IMR-90 (cell line): ENCODE data around the gene PTPRN2. TPM values are rescaled to one million over a fixed set of nuclear protein-coding genes. Genes with fewer than 3 reads are reported as not detected.

Source experiments
- ATAC-seq: fragments of 200-7000 bp; cut with Tn5 transposase; 2 replicates; pipeline ENCODE4 v1.9.1; 2020; ENCODE audit warnings: low read depth, mild to moderate bottlenecking, moderate library complexity
- BruUV-seq: library from RNA; stranded (reverse); fragments of 400-500 nt; replicated peaks from 2 replicates; lab custom pipeline; 2021; lab: Mats Ljungman, UMichigan
- CTCF ChIA-PET: fragments of 300-600 bp; formaldehyde crosslinking; extraction: SDS; loops from one replicate; lab custom pipeline; 2021; ENCODE audit warnings: antibody characterized with exemption; lab: Yijun Ruan, JAX
- POLR2A ChIA-PET: fragments of 300-600 bp; sonication (Branson Sonifier 250); formaldehyde crosslinking; loops from one replicate; lab custom pipeline; 2022; ENCODE audit warnings: antibody characterized with exemption; ENCODE audit not compliant: unreplicated experiment; lab: Charles Lee
- DNase-seq: peaks from one replicate; pipeline ENCODE4 v3.0.0; 2013
- H2AFZ ChIP-seq: replicated peaks from 2 replicates; pipeline ENCODE3; 2013; ENCODE audit warnings: low read length, mild to moderate bottlenecking; ENCODE audit not compliant: poor library complexity
- H2AK5ac ChIP-seq: 2 replicates; pipeline ENCODE4 v1.6.1; 2013; ENCODE audit warnings: low read depth, low read length, inconsistent platforms
- H2AK9ac ChIP-seq: replicated peaks from 2 replicates; pipeline ENCODE3; 2013; ENCODE audit warnings: mild to moderate bottlenecking, low read depth, low read length, moderate library complexity; ENCODE audit not compliant: poor library complexity
- H2BK120ac ChIP-seq: 2 replicates; pipeline ENCODE4 v1.6.1; 2013; ENCODE audit warnings: low read depth, low read length, inconsistent platforms
- H2BK15ac ChIP-seq: 3 replicates; pipeline ENCODE4 v1.6.1; 2013; ENCODE audit warnings: low read depth, low read length, inconsistent platforms
- H2BK20ac ChIP-seq: 2 replicates; pipeline ENCODE4 v1.6.1; 2013; ENCODE audit warnings: low read depth, mild to moderate bottlenecking, inconsistent platforms, low read length, moderate library complexity
- H2BK5ac ChIP-seq: 2 replicates; pipeline ENCODE4 v1.6.1; 2013; ENCODE audit warnings: mild to moderate bottlenecking, low read depth, low read length, inconsistent platforms; ENCODE audit not compliant: poor library complexity, severe bottlenecking
- H3K14ac ChIP-seq: replicated peaks from 2 replicates; pipeline ENCODE4 v1.6.1; 2013; ENCODE audit warnings: low read depth, low read length, inconsistent platforms
- H3K18ac ChIP-seq: 2 replicates; pipeline ENCODE4 v1.6.1; 2013; ENCODE audit warnings: low read depth, low read length, control low read depth
- H3K23ac ChIP-seq: 2 replicates; pipeline ENCODE4 v1.6.1; 2013; ENCODE audit warnings: low read depth, low read length, inconsistent platforms
- H3K27ac ChIP-seq: 2 replicates; pipeline ENCODE4 v1.5.1; 2013; ENCODE audit warnings: mild to moderate bottlenecking, control low read depth, low read length; ENCODE audit not compliant: insufficient read depth
- H3K27me3 ChIP-seq: 2 replicates; pipeline ENCODE4 v1.6.1; 2013; ENCODE audit warnings: low read length; ENCODE audit not compliant: control insufficient read depth, insufficient read depth
- H3K36me3 ChIP-seq: 2 replicates; pipeline ENCODE4 v1.6.1; 2013; ENCODE audit warnings: low read length, mixed read lengths; ENCODE audit not compliant: control insufficient read depth, insufficient read depth
- H3K4ac ChIP-seq: 2 replicates; pipeline ENCODE4 v1.6.1; 2013; ENCODE audit warnings: low read depth, low read length, inconsistent platforms
- H3K4me1 ChIP-seq: 2 replicates; pipeline ENCODE4 v1.6.1; 2013; ENCODE audit warnings: low read length, mixed read lengths; ENCODE audit not compliant: control insufficient read depth, insufficient read depth
- H3K4me2 ChIP-seq: 2 replicates; pipeline ENCODE4 v1.6.1; 2013; ENCODE audit warnings: low read depth, mild to moderate bottlenecking, control low read depth, low read length, moderate library complexity
- H3K4me3 ChIP-seq: 2 replicates; pipeline ENCODE4 v1.5.1; 2013; ENCODE audit warnings: low read depth, mild to moderate bottlenecking, control low read depth, low read length, moderate library complexity; ENCODE audit not compliant: insufficient read depth
- H3K56ac ChIP-seq: 2 replicates; pipeline ENCODE4 v1.6.1; 2013; ENCODE audit warnings: low read length, inconsistent platforms; ENCODE audit not compliant: insufficient read depth; ENCODE audit errors: extremely low read depth
- H3K79me1 ChIP-seq, 2 experiments: 2 replicates each; pipeline ENCODE4 v1.6.1; 2013; ENCODE audit warnings: low read length in 2 of 2, inconsistent platforms in 1 of 2, low read depth in 1 of 2
- H3K9ac ChIP-seq: 2 replicates; pipeline ENCODE4 v1.6.1; 2013; ENCODE audit warnings: low read depth, low read length, control low read depth
- H3K9me1 ChIP-seq: 2 replicates; pipeline ENCODE4 v1.6.1; 2013; ENCODE audit warnings: low read length, inconsistent platforms; ENCODE audit not compliant: insufficient read depth
- H3K9me3 ChIP-seq: 2 replicates; pipeline ENCODE4 v1.6.1; 2013; ENCODE audit warnings: low read length; ENCODE audit not compliant: control insufficient read depth, insufficient read depth
- H4K20me1 ChIP-seq: 2 replicates; pipeline ENCODE4 v1.6.1; 2013; ENCODE audit warnings: low read length, inconsistent platforms; ENCODE audit not compliant: insufficient read depth
- H4K5ac ChIP-seq: 2 replicates; pipeline ENCODE4 v1.6.1; 2013; ENCODE audit warnings: mild to moderate bottlenecking, low read depth, low read length, control low read depth
- H4K8ac ChIP-seq, 2 experiments: 2 replicates each; pipeline ENCODE4 v1.6.1; 2013; ENCODE audit warnings: low read depth in 2 of 2, low read length in 2 of 2, control low read depth in 1 of 2, inconsistent platforms in 1 of 2
- H4K91ac ChIP-seq: 2 replicates; pipeline ENCODE4 v1.6.1; 2013; ENCODE audit warnings: low read depth, low read length, inconsistent platforms; ENCODE audit not compliant: insufficient read depth
- BHLHE40 ChIP-seq: fragments of 150-350 bp; IDR thresholded peaks from 2 replicates; pipeline ENCODE4 v1.6.1; 2016; ENCODE audit warnings: mild to moderate bottlenecking, low read depth, low read length
- CEBPB ChIP-seq: IDR thresholded peaks from 2 replicates; pipeline ENCODE4 v1.6.1; 2012; ENCODE audit warnings: low read depth, low read length, improper control_type of control experiment
- CHD1 ChIP-seq: IDR thresholded peaks from 2 replicates; pipeline ENCODE4 v1.6.1; 2012; ENCODE audit warnings: low read depth, low read length, improper control_type of control experiment
- FOS ChIP-seq: fragments of 150-350 bp; IDR thresholded peaks from 2 replicates; pipeline ENCODE4 v1.6.1; 2016; ENCODE audit warnings: low read depth, low read length
- MAFK ChIP-seq: IDR thresholded peaks from 2 replicates; pipeline ENCODE4 v1.6.1; 2012; ENCODE audit warnings: low read depth, low read length, improper control_type of control experiment
- MAZ ChIP-seq: IDR thresholded peaks from 2 replicates; pipeline ENCODE4 v1.6.1; 2012; ENCODE audit warnings: low read depth, mild to moderate bottlenecking, low read length, improper control_type of control experiment, moderate library complexity, borderline replicate concordance
- MXI1 ChIP-seq: IDR thresholded peaks from 2 replicates; pipeline ENCODE4 v1.6.1; 2012; ENCODE audit warnings: low read depth, mild to moderate bottlenecking, low read length, moderate library complexity, borderline replicate concordance
- NFE2L2 ChIP-seq: fragments of 150-350 bp; IDR thresholded peaks from 2 replicates; pipeline ENCODE4 v1.6.1; 2016; ENCODE audit warnings: low read depth, mild to moderate bottlenecking, low read length
- POLR2A ChIP-seq: IDR thresholded peaks from 2 replicates; pipeline ENCODE4 v1.6.1; 2012; ENCODE audit warnings: mild to moderate bottlenecking, low read depth, low read length
- RFX5 ChIP-seq: IDR thresholded peaks from 2 replicates; pipeline ENCODE4 v1.8.0; 2012; ENCODE audit warnings: low read depth, mild to moderate bottlenecking, low read length, moderate library complexity
- WGBS, 2 experiments: methylation state at CpG; one replicate each; pipeline versions ENCODE4 v1.1.5 to v1.1.7; 2013; ENCODE audit warnings: missing lambda C conversion rate in 2 of 2; ENCODE audit not compliant: insufficient read length in 1 of 2; ENCODE audit errors: extremely low coverage in 2 of 2; 5-methylcytosine and 5-hydroxymethylcytosine counted together
- dilution Hi-C: fragments of 300-500 bp; cut with HindIII; formaldehyde crosslinking; loops from one replicate; pipeline ENCODE4 v1.14.3; 2018; ENCODE audit warnings: low sequenced_read_pairs; ENCODE audit not compliant: unreplicated experiment
- in situ Hi-C: fragments of 300-500 bp; cut with MboI; formaldehyde crosslinking; loops from 3 replicates; pipeline ENCODE4 v1.14.3; 2019; ENCODE audit warnings: low sequenced_read_pairs, inconsistent platforms, mixed read lengths
- intact Hi-C: fragments of 100-400 bp; cut with micrococcal nuclease; formaldehyde crosslinking; loops from 2 replicates; pipeline ENCODE4 v1.10.0; 2022
- polyA plus RNA-seq, 3 experiments: library from polyadenylated mRNA; depleted of rRNA; stranded (reverse); fragments of >200 nt; gene quantifications; 2 replicates each; pipeline ENCODE4 v1.2.3, GENCODE V29; 2012; ENCODE audit warnings: low replicate concordance in 1 of 3
- total RNA-seq: library from RNA; depleted of rRNA; stranded (reverse); fragments of >200 nt; gene quantifications from 2 replicates; pipeline ENCODE4 v1.2.3, GENCODE V29; 2012
- TF ChIP-seq, protein P1 (sequence below): fragments of 150-350 bp; IDR thresholded peaks from 2 replicates; pipeline ENCODE4 v1.6.1; 2016; ENCODE audit warnings: low read depth, mild to moderate bottlenecking, low read length, moderate library complexity, borderline replicate concordance
- TF ChIP-seq, protein P2 (sequence below): conservative IDR thresholded peaks from 2 replicates; pipeline ENCODE4 v1.5.1; 2012; ENCODE audit warnings: mild to moderate bottlenecking, low read depth, low read length, improper control_type of control experiment
- TF ChIP-seq, protein P3 (sequence below): fragments of 150-350 bp; IDR thresholded peaks from 2 replicates; pipeline ENCODE4 v1.6.1; 2017; ENCODE audit warnings: mild to moderate bottlenecking, antibody characterized with exemption, low read length, low read depth

PTPRN2 gene
- total and polyA plus RNA-seq, 2 of the 4 experiments (the other 2 are of a cell fraction) = 0.03 TPM; not detected in 1

DNA sequence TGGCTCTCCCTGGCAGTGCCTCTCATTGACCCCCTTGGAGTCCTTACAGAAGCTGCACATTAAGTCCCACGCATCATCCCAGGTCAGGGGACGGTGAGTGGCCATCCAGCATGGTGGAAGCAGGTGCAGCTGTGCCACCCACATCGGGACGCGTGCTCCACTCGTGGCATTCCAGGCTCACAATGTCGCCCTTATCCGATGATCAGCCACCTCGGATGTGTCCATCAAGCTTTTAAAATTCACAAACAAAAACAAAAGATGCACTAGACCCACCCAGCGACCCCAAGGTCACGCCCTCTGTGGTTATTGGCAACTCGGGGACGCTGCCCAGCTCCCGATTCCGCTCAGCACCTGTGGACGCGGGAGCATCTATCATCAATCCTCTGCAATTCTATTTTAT, 530.9 kb downstream of the PTPRN2 start:
- no peaks in the 10 kb centered on the region for H3K27me3 ChIP-seq
- no peak overlapping the region for H3K23ac ChIP-seq
- DNase-seq (no peak), ATAC-seq (no peak)
- no peak overlapping the region for H2AK9ac ChIP-seq
- H3K9me3 ChIP-seq = peaks cover 50% of the 10 kb centered on the region
- no peak overlapping the region for H2BK120ac ChIP-seq
- no peaks in the 10 kb centered on the region for H4K20me1 ChIP-seq
- no peak overlapping the region for H4K8ac ChIP-seq
- H4K5ac ChIP-seq = no peak overlapping the region
- no peak overlapping the region for H2BK5ac ChIP-seq
- H3K4me1 ChIP-seq = no peaks in the 10 kb centered on the region
- no peaks in the 10 kb centered on the region for H3K9me1 ChIP-seq
- no peaks in the 10 kb centered on the region for H3K36me3 ChIP-seq
- WGBS, 2 experiments = 76% methylated on average over 15 of the region's 17 CpGs; no CpG with 5 or more reads in 1 of the 2 experiments
- H3K27ac ChIP-seq = no peak overlapping the region
- no TSS peak for BruUV-seq
- H3K9ac ChIP-seq = no peak overlapping the region
- intact Hi-C loops (no loop called here), dilution Hi-C loops (no loop called here), in situ Hi-C loops (no loop called here)
- POLR2A ChIA-PET = no interaction called here
- no peak overlapping the region for H3K4me3 ChIP-seq
- H3K18ac ChIP-seq = no peak overlapping the region
- H2AK5ac ChIP-seq = no peak overlapping the region
- H4K91ac ChIP-seq = no peak overlapping the region
- no peak overlapping the region for H2AFZ ChIP-seq
- TF ChIP-seq, protein P1, sequence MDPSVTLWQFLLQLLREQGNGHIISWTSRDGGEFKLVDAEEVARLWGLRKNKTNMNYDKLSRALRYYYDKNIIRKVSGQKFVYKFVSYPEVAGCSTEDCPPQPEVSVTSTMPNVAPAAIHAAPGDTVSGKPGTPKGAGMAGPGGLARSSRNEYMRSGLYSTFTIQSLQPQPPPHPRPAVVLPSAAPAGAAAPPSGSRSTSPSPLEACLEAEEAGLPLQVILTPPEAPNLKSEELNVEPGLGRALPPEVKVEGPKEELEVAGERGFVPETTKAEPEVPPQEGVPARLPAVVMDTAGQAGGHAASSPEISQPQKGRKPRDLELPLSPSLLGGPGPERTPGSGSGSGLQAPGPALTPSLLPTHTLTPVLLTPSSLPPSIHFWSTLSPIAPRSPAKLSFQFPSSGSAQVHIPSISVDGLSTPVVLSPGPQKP = no peak
- TF ChIP-seq, protein P2, sequence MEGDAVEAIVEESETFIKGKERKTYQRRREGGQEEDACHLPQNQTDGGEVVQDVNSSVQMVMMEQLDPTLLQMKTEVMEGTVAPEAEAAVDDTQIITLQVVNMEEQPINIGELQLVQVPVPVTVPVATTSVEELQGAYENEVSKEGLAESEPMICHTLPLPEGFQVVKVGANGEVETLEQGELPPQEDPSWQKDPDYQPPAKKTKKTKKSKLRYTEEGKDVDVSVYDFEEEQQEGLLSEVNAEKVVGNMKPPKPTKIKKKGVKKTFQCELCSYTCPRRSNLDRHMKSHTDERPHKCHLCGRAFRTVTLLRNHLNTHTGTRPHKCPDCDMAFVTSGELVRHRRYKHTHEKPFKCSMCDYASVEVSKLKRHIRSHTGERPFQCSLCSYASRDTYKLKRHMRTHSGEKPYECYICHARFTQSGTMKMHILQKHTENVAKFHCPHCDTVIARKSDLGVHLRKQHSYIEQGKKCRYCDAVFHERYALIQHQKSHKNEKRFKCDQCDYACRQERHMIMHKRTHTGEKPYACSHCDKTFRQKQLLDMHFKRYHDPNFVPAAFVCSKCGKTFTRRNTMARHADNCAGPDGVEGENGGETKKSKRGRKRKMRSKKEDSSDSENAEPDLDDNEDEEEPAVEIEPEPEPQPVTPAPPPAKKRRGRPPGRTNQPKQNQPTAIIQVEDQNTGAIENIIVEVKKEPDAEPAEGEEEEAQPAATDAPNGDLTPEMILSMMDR = no peak
- TF ChIP-seq BHLHE40 (no peak), CEBPB (no peak), MXI1 (no peak), MAZ (no peak), NFE2L2 (no peak), FOS (no peak), CHD1 (no peak), RFX5 (no peak), POLR2A (no peak), MAFK (no peak)
- TF ChIP-seq, protein P3, sequence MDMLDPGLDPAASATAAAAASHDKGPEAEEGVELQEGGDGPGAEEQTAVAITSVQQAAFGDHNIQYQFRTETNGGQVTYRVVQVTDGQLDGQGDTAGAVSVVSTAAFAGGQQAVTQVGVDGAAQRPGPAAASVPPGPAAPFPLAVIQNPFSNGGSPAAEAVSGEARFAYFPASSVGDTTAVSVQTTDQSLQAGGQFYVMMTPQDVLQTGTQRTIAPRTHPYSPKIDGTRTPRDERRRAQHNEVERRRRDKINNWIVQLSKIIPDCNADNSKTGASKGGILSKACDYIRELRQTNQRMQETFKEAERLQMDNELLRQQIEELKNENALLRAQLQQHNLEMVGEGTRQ = no peak
- no peak overlapping the region for H2BK15ac ChIP-seq
- H3K4me2 ChIP-seq = no peak overlapping the region
- H3K4ac ChIP-seq = no peak overlapping the region
- no peak overlapping the region for H3K14ac ChIP-seq
- CTCF ChIA-PET = no interaction called here
- H2BK20ac ChIP-seq = no peak overlapping the region
- no peaks in the 10 kb centered on the region for H3K79me1 ChIP-seq
- no peak overlapping the region for H3K56ac ChIP-seq
